ENCODE results near the gene UPK3BL2.
"Not testable (repeated sequence)": the region's sequence is repeated elsewhere in the genome, so short reads cannot be mapped to it uniquely, and the experiment has no call there.

Gene UPK3BL2

GRCh38 chr7:102527822-102528793, 15.4 kb downstream of the UPK3BL2 start:
- DNase-seq (ENCODE audit: low spot score) = not testable (repeated sequence)

- DNase-seq (ENCODE audit: low spot score) = not testable (repeated sequence)
Measured at GRCh38 chr7:102527182-102527581, 16.3 kb downstream of the UPK3BL2 start.

GRCh38 chr7:102524803-102525202, 18.7 kb downstream of the UPK3BL2 start:
- DNase-seq (ENCODE audit: low spot score) = not testable (repeated sequence)

GRCh38 chr7:102520797-102521196, 22.7 kb downstream of the UPK3BL2 start:
- not testable (repeated sequence) for DNase-seq (ENCODE audit: low spot score)

GRCh38 chr7:102517550-102518147, 25.8 kb downstream of the UPK3BL2 start, which contains the start of gene RASA4B:
RASA4B (minus strand) TSS chr7:102517777; CDS start chr7:102517710, 67 bp downstream.
- not testable (repeated sequence) for DNase-seq (ENCODE audit: low spot score)

GRCh38 chr7:102516951-102517350, 26.5 kb downstream of the UPK3BL2 start:
- not testable (repeated sequence) for DNase-seq (ENCODE audit: low spot score)

- DNase-seq (ENCODE audit: low spot score) = not testable (repeated sequence)
Measured at GRCh38 chr7:102515889-102516288, 27.6 kb downstream of the UPK3BL2 start.

GRCh38 chr7:102514881-102515721, 28.4 kb downstream of the UPK3BL2 start:
- DNase-seq (ENCODE audit: low spot score) = not testable (repeated sequence)

GRCh38 chr7:102512642-102513221, 30.8 kb downstream of the UPK3BL2 start:
- not testable (repeated sequence) for DNase-seq (ENCODE audit: low spot score)

- DNase-seq (ENCODE audit: low spot score) = not testable (repeated sequence)
Measured at GRCh38 chr7:102511860-102512522, 31.5 kb downstream of the UPK3BL2 start.

GRCh38 chr7:102510575-102510974, 32.9 kb downstream of the UPK3BL2 start:
- DNase-seq (ENCODE audit: low spot score) = not testable (repeated sequence)

GRCh38 chr7:102507410-102508088, 35.9 kb downstream of the UPK3BL2 start:
- not testable (repeated sequence) for DNase-seq (ENCODE audit: low spot score)

- DNase-seq (ENCODE audit: low spot score) = not testable (repeated sequence)
Measured at GRCh38 chr7:102505298-102506185, 38.0 kb downstream of the UPK3BL2 start.

- not testable (repeated sequence) for DNase-seq (ENCODE audit: low spot score)
Measured at GRCh38 chr7:102503141-102503540, 40.4 kb downstream of the UPK3BL2 start.

GRCh38 chr7:102498321-102498720, 45.2 kb downstream of the UPK3BL2 start:
- not testable (repeated sequence) for DNase-seq (ENCODE audit: low spot score)

GRCh38 chr7:102497308-102497707, 46.2 kb downstream of the UPK3BL2 start:
- DNase-seq (ENCODE audit: low spot score) = not testable (repeated sequence)

- DNase-seq (ENCODE audit: low spot score) = not testable (repeated sequence)
Measured at GRCh38 chr7:102496861-102497260, 46.6 kb downstream of the UPK3BL2 start.

- not testable (repeated sequence) for DNase-seq (ENCODE audit: low spot score)
Measured at GRCh38 chr7:102494473-102495149, 48.9 kb downstream of the UPK3BL2 start.

- not testable (repeated sequence) for DNase-seq (ENCODE audit: low spot score)
Measured at GRCh38 chr7:102494026-102494425, 49.5 kb downstream of the UPK3BL2 start.
